Lower leg skin (tissue), 3 donors: ENCODE results near the gene SLX9.

ENCODE experiments used
- POLR2A ChIP-seq, 2 donors: fragments of 450-650 bp; IDR thresholded peaks; one replicate each; pipeline ENCODE4 v1.6.1; 2016 to 2017; ENCODE audit warnings: antibody characterized with exemption in 2 of 2, mild to moderate bottlenecking in 1 of 2, moderate library complexity in 1 of 2
- TF ChIP-seq, protein P1 (sequence below), 3 donors: fragments of 450-650 bp; IDR thresholded peaks; one replicate each; pipeline ENCODE4 v1.5.1; 2016; ENCODE audit warnings: antibody characterized with exemption in 3 of 3, mild to moderate bottlenecking in 3 of 3, moderate library complexity in 2 of 3

DNA sequence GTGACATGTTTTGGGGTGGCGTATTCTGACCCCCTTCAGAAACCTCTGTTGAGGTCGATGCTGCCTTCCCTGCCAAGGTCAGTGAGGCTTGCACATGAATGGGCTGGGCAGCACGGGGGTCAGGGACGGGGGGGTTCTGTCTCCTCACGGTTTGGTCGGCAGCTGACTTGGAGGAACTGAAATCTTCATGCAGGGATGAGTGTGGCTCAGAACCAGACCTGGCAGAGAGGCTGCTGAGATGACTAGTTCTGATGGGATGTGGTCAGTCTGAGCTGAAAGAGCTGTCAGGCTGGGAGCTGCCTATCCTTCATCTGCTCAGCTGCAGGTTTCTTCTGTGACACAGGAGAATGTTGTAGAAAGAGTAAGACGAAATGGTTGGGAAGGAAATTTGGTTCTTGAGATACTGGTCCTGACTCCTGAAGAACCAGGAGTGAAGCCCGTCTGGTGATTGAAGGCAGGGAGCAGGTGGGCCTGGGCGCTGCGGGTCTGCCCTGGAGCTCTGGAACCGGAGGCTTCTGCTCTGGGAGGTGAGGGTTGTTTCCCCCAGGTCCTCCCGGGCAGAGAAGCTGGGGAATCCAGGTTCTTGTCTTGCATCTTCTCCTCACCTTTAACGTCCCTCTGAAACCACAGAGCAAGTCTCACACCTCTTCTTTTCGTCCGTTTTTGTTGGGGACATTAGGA is 3.3 kb downstream of the SLX9 start:
- TF ChIP-seq, protein P1, sequence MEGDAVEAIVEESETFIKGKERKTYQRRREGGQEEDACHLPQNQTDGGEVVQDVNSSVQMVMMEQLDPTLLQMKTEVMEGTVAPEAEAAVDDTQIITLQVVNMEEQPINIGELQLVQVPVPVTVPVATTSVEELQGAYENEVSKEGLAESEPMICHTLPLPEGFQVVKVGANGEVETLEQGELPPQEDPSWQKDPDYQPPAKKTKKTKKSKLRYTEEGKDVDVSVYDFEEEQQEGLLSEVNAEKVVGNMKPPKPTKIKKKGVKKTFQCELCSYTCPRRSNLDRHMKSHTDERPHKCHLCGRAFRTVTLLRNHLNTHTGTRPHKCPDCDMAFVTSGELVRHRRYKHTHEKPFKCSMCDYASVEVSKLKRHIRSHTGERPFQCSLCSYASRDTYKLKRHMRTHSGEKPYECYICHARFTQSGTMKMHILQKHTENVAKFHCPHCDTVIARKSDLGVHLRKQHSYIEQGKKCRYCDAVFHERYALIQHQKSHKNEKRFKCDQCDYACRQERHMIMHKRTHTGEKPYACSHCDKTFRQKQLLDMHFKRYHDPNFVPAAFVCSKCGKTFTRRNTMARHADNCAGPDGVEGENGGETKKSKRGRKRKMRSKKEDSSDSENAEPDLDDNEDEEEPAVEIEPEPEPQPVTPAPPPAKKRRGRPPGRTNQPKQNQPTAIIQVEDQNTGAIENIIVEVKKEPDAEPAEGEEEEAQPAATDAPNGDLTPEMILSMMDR (IDR thresholded peaks at IDR 0.05), result no peak
- no peak for TF ChIP-seq POLR2A (IDR thresholded peaks at IDR 0.05)
